GM18511 (cell line): ENCODE results near the gene ITPK1.

Experiments used
- ATAC-seq: cut with Tn5 transposase; IDR thresholded peaks from one replicate; pipeline ENCODE4 v1.9.1; 2021; ENCODE audit warnings: mild to moderate bottlenecking, moderate library complexity; ENCODE audit not compliant: unreplicated experiment

The ITPK1 gene

GRCh38 chr14:92959189-92959531 lies 156.6 kb downstream of the ITPK1 start:
- ATAC-seq: no peak

- no peak for ATAC-seq
Observed at GRCh38 chr14:92958373-92959188, 157.1 kb downstream of the ITPK1 start.

- no peak for ATAC-seq
Observed at GRCh38 chr14:92956961-92957360, 158.8 kb downstream of the ITPK1 start.

GRCh38 chr14:92955381-92955780 lies 160.3 kb downstream of the ITPK1 start:
- ATAC-seq: no peak

GRCh38 chr14:92954933-92955332 lies 160.8 kb downstream of the ITPK1 start:
- no peak for ATAC-seq

GRCh38 chr14:92953526-92953925 lies 162.2 kb downstream of the ITPK1 start:
- no peak for ATAC-seq

GRCh38 chr14:92952481-92953298 lies 163.0 kb downstream of the ITPK1 start:
- no peak for ATAC-seq

GRCh38 chr14:92951912-92952471 lies 163.7 kb downstream of the ITPK1 start:
- ATAC-seq: peak; percentile 77

GRCh38 chr14:92951261-92951660 lies 164.5 kb downstream of the ITPK1 start:
- ATAC-seq: no peak

GRCh38 chr14:92950773-92951172 lies 165.0 kb downstream of the ITPK1 start:
- ATAC-seq: no peak

- no peak for ATAC-seq
Observed at GRCh38 chr14:92950193-92950540, 165.6 kb downstream of the ITPK1 start.

- ATAC-seq: no peak
Observed at GRCh38 chr14:92949496-92950192, 166.1 kb downstream of the ITPK1 start.

GRCh38 chr14:92948647-92949046 lies 167.1 kb downstream of the ITPK1 start:
- no peak for ATAC-seq

GRCh38 chr14:92946847-92947545 lies 168.7 kb downstream of the ITPK1 start:
- no peak for ATAC-seq

- no peak for ATAC-seq
Observed at GRCh38 chr14:92945959-92946846, 169.5 kb downstream of the ITPK1 start.

- no peak for ATAC-seq
Observed at GRCh38 chr14:92945544-92945943, 170.2 kb downstream of the ITPK1 start.

- no peak for ATAC-seq
Observed at GRCh38 chr14:92944976-92945375, 170.7 kb downstream of the ITPK1 start.

- no peak for ATAC-seq
Observed at GRCh38 chr14:92943855-92944570, 171.7 kb downstream of the ITPK1 start.
